HG02852 (cell line): Measurements from ENCODE around the gene TBX18.
A peak's percentile ranks its signal among the peaks of the same experiment; 100 is the strongest.

Source experiments
- ATAC-seq: cut with Tn5 transposase; IDR thresholded peaks from one replicate; pipeline ENCODE4 v1.9.1; 2021; ENCODE audit warnings: mild to moderate bottlenecking, moderate library complexity; ENCODE audit not compliant: unreplicated experiment

TBX18 gene

DNA sequence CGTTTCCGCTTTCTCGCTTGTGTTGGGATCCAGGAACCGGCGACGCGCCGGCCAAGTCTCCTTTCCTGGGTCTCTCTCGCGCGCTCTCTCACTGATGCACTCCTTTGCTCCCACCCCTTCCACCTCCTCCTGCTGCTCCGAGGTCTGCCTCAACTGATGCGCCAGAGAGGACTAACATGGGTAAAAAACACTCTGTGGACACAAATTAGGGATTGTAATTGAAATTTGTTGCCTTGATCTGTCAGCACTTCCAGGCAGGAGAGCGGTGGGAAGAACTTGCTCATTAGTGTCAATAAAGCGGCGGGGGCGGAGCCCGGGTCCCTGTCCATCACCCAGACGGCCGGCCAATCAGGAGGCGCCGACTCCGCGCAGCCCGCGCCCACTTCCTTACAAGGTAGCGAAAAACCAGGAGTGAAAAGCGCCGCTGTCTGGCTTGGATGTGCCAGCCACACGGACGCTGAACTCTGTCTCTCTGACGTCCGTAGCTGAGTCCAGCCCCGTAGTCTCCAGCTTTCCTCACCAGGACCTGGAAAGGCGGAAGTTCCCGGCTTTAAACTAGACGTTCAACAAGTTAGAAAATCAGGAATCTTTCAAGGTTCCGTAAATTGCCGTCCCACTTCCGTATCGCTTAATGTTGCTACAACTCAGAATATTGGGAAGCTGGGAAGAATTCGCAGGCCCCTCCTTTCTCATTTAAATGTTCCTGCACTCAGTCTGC, at the start of gene TBX18:
TBX18 (minus strand) TSS at position 267 of the 718 bp plus-strand sequence. CDS start 417 bp downstream, outside the sequence.
- no peak for ATAC-seq

DNA sequence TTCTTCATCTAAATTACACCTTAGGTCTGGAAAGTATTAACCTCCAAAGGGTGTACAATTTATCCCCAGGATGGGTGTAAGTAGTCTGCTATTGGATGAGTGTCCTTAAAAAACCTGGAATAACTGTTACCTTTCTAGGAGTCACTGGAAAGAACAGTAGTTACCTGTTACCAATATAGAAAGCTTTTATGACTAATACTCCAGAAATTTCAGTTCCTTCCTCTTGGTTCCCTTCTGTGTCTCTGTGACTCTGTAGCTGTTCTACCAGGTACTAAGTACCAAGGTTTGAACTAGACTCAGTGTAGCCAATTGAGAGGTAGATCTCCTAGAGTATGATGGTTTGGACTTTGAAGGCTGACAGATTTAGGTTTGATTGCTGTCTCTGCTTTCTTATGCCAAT, 47.0 kb upstream of the TBX18 start:
- no peak for ATAC-seq

DNA sequence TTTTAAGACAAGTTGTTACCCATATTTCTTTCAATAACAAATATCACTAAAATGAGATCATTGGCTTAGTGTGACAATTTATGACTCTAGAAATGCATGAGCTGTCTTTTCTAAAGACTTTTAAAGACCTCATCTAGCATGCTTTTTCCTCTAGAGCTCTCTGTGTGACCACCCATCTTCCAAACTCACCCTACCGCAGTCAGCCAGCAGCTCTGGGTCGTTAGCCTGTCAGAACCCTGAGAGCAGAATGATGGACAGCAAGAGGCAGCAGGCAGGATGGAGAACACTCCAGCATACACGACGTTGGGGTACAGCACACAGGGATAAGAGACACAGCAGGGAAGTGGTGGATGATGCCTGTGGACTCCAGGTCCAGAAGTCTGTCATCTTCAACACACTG, 45.1 kb upstream of the TBX18 start:
- ATAC-seq, result no peak

DNA sequence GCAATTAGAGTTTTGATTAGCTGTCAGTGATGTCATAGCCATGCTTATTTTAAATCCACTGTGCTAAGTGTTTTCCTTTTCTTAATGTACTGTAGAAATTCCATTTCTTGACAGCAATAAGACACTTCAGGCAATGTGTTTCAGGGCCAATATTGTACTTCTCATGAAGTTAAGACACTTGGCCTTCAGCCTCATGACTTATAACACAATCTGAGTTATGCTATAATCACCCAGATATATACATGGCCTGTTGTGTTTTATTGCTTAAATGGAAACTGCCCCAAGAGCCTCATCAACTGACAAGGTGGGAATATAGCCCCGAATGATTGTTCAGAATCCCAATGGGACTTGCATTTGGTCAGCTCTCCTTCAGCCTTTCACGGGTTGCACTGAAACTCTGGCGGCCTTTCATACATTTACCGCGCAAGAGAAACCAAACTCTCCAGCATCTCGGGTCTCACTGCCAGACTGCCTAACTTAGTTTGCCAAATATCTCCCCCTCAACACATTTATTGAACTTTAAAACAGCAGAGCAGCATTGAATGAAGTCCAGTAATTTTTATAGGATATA, 44.2 kb upstream of the TBX18 start:
- ATAC-seq, result no peak

DNA sequence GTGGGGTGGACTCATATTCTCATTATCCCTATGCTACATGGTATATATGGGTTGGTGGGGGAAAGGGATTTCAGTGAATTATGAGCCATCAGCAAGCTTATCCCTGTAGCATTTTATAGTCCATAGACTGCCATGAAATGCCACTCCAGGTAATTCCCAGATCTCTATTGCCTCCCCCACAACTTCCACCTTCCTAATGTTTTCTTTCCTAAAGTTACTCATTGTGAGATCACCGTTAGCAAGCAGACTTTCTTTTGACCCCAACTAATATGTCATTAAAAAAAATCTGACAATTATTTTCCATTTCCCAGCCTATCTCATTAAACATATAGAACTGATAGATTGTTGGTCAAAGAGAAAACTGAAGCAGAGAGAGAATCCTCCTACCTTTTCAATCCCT, 40.7 kb upstream of the TBX18 start:
- no peak for ATAC-seq

DNA sequence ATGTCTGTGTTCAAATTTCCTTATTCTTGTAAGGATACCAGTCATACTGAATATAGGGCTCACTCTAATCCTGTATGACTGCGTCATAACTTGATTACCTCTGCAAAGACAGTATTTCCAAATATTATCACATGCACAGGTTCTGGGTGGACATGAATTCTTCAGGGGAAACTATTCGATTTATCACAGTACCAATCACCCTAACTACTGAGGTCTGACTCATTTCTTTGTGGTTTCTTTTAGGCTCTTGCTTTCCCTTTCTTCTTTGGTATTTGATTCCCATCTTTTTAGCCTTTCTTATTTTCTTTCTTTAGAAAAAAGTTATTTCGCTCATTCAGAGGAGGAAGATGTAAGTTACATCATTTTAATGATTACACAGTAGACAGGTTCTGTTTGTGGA, 40.3 kb upstream of the TBX18 start:
- no peak for ATAC-seq

DNA sequence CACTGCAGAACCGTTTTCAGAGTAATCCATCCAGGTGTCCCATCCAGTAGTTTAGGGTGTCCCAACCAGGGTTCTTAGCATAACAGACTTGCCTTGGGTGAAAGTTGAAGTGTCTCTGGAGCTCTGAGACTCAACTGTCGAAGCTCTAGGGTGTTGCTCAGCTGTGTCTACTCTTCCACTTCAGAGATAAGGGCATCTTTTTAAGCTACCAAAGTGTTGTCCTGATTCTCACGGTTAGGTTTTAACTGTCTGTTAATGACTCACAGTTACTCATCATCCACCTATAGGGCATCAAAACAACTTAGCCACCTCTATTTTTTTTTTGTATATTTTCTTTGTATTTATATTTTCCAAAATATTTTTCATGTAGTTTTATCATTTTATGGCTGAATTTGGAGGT, 36.9 kb upstream of the TBX18 start:
- no peak for ATAC-seq

DNA sequence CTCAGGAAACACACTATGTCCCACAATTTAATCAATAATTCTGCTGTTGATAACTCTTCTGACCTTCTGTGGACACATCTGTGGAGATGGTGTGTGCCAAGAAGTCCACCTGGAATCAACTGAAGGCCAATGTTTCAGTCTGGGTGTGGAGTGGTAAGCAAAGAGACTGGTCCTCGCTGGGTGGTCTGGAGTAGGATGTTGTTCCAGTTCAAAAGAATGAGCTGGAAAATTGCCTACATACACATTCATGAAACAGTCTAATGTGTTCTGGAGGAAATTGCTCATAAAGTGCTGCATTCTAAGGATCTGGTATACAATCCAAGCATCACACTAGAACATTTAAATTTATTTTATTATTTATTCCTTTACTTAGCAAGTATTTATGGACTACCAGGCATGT, 33.9 kb upstream of the TBX18 start:
- ATAC-seq, result no peak

DNA sequence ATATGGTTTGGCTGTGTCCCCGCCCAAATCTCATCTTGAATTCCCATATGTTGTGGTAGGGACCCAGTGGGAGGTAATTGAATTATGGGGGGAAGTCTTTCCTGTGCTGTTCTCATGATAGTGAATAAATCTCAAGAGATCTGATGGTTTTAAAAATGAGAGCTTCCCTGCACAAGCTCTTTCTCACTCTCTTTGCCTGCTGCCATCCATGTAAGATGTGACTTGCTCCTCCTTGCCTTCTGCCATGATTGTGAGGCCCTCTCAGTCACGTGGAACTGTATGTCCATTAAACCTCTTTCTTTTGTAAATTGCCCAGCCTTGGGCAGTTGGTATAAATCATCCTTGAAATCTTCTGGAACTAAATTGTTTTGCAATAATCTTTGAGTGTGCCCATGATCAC, 31.9 kb upstream of the TBX18 start:
- ATAC-seq, result no peak

DNA sequence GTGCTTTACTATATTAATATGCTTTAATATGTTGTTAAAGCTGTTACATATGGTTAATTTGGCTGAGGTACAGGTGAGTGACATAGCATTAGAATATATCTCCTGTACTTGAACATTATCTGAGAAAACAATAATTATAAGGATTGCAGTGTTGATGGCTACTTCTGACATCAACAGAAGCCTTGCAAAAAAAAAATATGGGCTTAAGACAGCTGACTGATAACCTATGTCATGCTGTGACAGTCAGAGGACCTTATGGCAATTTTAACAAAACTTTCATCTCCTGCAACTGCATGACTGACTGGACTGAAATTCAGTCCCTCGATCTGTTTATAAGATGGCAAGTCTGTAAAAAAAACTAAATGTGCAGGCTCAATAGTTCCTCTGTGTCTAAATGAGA, 27.5 kb upstream of the TBX18 start:
- ATAC-seq, result no peak

DNA sequence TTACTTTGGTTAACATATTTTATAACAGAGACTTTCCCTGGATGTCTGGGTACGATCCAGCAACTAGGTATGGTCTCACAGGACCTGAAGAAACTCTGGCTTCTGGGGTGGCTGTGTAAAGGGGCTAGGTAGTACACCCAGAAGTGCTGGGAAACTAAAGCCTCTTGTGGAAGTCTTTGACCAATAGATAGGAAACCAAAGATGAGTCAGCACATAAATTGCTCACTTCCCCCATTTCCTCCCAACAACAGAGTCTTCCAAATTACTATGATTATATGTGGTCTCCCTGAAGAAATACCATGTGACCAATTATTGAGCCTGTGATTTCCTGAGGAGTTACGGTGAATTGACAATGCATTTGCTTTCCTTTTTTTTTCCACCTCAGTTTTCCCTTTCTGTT, 26.8 kb upstream of the TBX18 start:
- ATAC-seq, result no peak

DNA sequence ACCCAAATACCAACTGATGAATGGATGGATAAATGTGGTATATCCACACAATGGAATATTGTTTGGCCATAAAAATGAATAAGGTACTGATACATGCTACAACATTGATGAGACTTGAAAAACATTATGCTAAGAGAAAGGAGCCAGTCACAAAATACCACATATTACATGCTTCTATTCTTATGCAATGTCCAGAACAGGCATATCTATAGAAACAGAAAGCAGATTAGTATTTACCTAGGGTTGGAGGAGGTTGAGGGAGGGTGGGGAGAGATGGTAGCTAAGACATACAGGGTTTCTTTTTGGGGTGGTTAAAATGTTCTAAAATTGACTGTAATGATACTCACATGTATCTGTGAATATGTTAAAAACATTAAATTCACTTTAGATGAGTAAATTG, 24.8 kb upstream of the TBX18 start:
- ATAC-seq, result no peak

DNA sequence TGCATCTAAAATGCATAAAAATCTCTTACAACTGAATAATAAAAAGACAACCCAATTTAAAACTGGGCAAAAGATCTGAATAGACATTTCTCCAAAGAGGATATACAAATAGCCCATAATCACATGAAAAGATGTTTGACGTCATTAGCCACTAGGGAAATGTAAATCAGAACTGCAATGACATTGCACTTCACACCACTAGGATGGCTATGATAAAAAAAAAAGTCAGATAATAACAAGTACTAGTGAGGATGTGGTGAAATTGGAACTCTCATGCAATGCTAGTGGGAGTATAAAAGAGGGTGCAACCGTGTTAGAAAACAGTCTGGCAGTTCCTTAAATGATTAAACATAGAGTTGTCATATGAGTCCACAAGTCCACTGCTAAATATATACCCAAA, 24.3 kb upstream of the TBX18 start:
- ATAC-seq, result no peak

DNA sequence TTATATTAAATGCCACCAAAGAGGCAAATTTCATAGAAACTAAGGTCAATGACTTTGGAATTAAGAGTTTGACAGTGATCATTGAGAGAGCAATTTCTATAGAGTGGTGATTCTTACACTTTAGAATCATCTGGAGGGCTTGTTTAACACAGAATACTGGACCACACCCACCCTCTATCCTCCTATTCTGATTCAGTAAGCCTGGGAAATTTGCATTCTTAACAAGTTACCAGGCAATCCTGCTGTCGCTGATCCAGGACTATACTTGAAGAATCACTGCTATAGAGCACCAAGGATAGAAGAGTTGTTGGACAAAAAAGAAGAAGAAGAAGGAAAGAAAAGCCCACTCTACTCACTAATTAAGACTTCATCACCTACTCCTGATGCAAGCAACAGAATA, 21.3 kb upstream of the TBX18 start:
- no peak for ATAC-seq

DNA sequence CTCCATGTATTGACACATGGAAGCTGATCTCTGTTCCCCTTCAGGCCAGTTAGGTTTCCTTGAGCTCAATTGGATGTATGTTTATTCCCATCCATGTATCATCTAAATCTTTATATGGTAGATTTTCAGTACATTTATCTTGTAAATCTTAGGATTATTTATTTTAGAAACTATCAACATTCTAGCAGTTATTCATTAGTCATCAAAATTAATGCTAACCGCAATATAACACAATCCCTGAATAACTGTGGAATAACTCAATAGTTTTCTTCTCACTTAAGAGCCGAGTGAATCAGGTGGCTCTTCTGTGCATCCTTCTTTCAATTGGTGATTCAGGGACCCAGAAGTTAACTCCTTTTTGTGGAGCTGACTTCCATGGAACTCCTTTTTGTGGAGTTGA, 15.5 kb upstream of the TBX18 start:
- no peak for ATAC-seq

DNA sequence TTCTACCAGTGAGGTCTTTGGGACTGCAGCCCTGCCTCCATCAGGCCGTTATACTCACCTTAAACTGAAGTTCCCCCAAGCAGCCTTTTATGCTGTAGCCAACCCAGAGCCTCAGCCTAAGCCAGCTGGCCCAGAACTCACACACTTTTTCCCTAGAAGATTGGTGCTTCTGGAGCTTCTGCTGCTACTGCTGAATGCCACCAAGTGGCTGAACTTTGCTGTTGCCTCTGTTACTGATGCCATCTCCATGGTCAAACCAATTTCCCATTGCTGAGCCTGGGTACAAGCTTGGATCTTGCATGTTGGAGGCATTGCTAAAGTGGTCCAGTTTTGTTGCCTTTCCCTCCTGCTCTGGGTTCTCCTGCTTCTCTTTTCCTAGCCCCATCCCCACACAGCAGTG, 15.0 kb upstream of the TBX18 start:
- ATAC-seq, result no peak

DNA sequence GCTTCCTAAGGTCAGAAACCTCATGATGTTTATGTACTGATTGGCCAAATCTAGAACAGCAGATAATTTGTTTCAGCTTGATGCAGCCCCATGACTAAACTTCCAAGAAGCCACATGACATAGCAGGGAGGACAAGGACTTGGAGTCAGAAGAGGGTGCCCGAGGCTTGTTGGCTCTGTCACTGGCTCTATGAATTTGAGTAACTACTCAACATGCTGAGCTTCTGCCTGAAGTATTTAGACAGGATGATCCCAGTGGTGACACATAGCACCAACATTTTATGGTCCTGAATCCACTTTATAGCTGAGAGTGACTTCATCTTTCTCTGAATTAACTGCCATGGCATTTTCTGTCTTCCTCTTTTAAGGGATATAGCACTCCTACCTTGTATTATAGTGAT, 13.5 kb upstream of the TBX18 start:
- ATAC-seq, result no peak

DNA sequence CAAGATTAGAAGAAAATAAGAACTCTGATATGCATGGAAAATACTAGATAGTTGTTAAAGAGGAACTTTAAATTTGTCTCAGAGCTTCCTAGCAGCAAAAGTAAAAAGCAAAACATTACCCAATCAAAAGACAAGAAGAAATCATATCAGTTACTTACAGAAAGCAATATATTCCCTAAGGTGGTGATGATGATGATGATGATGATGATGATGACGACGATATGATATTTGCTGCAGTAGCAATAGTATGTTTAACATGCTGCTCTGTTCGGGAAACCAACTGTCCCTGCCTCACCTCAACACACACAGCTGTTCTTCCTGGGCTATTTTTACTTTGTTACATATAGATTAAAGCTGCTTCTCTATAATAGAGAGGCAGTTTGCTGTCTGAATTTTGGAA, 12.0 kb upstream of the TBX18 start:
- ATAC-seq, result no peak

DNA sequence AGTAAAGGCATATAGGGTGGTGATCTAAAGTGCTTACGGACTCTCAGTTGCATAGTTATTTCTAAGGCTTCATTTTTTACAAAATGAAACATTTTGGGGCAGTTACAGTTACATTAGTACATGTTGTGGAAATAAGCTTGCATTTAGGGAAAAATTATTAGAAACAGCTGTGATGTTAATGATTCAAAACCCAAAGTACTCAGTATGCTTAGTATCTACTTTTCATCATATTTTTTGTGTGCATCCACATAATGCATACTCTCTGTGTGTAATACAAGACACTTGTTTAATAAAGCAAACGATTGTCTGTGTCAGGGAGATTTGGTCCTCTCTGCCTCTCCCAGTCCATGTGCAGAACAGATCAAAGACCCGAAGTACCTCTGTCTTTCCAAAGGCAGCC, 11.4 kb upstream of the TBX18 start:
- no peak for ATAC-seq

DNA sequence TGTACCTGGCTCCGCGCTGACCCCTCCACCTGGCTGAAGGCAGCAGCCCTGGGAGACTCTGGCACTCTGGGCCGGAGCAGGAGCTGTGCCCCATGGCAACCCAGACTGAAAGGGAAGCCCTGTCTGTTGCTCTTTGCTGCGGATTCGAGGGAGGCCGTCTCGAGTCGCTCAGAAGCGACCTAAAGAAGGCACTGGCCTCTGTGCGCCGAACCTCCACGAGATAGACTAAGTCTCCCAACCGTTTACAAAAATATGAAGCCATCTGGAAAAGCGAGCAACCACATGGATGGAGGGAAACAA, 10.5 kb upstream of the TBX18 start:
- ATAC-seq, result no peak

DNA sequence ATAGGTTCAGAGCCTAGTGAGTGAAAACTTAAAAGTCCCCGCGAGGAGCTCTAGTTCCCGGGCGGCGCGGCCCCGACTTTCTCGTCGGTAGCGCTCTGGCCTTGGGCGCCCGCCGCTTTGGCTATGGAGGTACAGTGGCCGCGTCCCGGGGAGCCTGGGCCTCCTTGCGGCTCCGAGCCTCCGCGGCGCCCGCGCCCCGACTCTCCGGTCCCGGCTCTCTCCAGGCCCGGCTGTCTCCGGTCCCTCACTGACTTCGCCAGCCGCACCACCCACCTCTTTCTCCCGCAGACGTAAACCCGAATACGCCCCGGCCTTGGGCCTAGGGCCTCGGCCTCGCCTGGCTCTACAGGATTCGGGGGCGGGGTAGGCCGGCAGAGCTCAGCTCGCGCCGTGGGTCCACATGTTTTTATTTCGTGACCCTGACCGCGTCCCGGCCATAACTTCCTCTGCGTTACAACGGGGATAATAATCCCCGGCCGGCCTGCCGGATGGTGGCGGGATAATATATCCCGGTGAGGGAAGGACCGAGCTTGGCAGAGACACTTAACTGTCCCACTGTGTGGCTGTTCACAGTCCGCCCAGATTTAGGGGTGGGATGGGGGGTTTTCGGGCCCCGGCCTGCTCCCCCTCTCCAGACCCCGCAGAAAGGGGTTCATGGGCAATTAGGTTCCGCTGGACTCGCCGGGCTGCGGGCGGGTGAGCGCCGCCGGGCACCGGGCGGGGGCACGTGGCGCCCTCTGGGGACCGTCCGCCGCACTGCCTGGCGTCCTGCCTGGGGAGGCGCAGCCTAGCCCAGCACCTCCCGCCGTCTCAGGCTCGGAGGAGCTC, 10.0 kb upstream of the TBX18 start:
- ATAC-seq, result peak; percentile 72

DNA sequence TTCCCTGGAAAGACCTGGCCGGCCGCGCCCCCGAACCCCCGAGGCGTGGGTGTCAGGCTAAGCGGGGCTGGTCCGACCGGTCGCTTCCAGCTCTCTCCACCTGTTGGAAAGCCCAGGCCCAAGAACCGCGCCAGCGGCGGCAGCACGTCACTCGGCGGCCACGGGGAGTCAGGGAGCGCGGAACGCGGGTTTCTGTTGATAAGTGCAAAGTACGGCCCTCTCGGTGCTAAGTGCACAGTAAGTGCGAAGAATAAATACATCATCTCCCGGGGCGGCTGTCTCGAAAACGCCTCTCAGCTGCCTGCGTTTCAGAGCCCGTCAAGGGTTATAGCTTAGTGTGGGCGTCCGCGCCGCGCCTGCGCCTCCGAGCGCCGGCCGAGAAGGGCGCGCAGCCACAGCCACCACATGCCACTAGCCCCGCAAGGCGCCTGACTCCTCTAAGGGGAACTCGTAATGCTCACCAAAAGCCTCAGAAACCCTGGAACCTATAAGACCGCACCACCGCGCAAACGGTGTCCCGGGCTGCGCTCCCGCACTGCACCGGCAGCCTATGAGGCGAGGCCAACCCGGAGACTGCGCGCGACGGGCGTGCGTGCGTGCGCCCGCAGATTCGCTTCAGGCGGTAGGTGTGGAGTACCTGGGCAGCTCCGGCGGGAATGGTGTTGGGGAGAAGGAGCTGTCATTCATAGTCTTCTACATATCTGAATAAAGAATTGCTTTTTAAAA, 9.2 kb upstream of the TBX18 start:
- ATAC-seq, result no peak
